ENCODE results near the gene BSG. TPM values are rescaled to one million over a fixed set of nuclear protein-coding genes. Genes with fewer than 3 reads are reported as not detected.

Gene BSG
- total RNA-seq, 1 donor from 2014 or later, result 816 TPM

DNA sequence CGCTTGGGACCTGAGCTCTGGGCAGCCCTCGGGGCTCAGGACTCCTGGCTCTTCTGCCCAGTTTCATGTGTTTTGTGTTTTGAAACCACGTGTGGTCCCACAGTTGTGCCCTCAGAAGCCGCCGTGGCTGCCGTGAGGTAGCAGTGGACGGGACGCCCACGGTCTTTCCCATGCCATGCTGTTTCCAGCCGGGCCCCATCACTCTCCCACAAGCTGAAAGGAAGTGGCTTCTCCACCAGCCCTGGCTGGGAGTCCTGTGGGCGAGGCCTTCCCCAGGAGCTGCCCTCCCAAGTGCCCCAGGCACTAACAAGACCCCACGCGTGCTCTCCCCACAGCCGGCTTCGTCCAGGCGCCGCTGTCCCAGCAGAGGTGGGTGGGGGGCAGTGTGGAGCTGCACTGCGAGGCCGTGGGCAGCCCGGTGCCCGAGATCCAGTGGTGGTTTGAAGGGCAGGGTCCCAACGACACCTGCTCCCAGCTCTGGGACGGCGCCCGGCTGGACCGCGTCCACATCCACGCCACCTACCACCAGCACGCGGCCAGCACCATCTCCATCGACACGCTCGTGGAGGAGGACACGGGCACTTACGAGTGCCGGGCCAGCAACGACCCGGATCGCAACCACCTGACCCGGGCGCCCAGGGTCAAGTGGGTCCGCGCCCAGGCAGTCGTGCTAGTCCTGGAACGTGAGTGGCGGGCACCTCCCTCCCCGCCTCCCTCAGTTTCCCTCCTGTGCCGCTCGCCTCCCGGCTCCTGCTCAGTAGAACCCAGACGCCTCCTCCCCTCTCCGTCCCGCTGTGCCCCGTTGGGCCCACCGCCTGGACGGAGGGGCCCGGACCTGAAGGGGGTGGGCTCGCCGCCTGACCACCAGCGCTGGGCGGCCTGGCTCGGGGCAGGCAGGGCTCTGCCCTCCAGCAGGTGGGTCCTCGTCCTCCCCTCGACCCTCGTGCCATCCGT is 5.3 kb downstream of the BSG start:
- H3K36me3 Mint-ChIP-seq (ENCODE audit: unreplicated experiment), result peaks cover 1% of the 10 kb centered on the region
- H3K9me3 Mint-ChIP-seq (ENCODE audit: unreplicated experiment), result no peaks in the 10 kb centered on the region
- no peak for TF ChIP-seq CTCF (IDR thresholded peaks at IDR 0.05)
- H3K4me3 Mint-ChIP-seq (ENCODE audit: unreplicated experiment), result no peak overlapping the region
- peaks cover 37% of the 10 kb centered on the region for H3K4me1 Mint-ChIP-seq (ENCODE audit: unreplicated experiment)
- no peak for DNase-seq (ENCODE audit: extremely low spot score, unreplicated experiment)
- no peak overlapping the region for H3K27ac Mint-ChIP-seq (ENCODE audit: unreplicated experiment)
- no peaks in the 10 kb centered on the region for H3K27me3 Mint-ChIP-seq (ENCODE audit: unreplicated experiment)

DNA sequence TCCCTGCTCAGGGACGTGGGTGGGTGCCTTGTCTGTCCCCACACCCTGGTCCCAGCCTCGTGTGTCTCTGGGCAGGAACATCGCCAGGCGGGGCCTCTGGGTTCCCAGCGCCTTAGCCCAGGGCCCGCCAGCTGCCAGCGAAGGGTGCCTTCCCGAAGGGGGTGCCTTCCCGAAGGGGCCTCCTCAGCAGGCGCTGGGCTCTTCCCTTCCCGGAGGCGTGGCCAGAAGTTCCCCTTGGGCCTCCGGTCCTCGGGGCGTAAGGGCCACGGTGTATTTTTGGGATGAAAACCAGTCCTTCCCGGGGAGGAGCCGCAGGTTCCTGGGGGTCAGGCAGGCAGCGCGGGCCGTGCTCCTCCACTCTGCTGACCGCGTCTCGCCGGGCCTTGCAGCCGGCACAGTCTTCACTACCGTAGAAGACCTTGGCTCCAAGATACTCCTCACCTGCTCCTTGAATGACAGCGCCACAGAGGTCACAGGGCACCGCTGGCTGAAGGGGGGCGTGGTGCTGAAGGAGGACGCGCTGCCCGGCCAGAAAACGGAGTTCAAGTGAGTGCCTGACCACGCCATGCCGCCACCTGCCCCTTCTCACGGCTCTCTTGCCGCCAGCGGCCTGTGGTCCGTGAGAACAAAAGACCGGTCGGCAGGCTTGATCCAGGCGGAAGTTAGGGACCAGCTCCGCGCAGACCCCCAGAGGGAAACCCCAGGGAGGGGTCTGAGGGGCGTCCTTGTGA is 6.9 kb downstream of the BSG start:
- TF ChIP-seq CTCF (IDR thresholded peaks at IDR 0.05), result no peak
- Mint-ChIP-seq H3K9me3 (ENCODE audit: unreplicated experiment) (no peaks in the 10 kb centered on the region), H3K4me1 (ENCODE audit: unreplicated experiment) (peaks cover 35% of the 10 kb centered on the region), H3K4me3 (ENCODE audit: unreplicated experiment) (no peak overlapping the region), H3K27ac (ENCODE audit: unreplicated experiment) (no peak overlapping the region), H3K36me3 (ENCODE audit: unreplicated experiment) (peaks cover 6% of the 10 kb centered on the region), H3K27me3 (ENCODE audit: unreplicated experiment) (no peaks in the 10 kb centered on the region)
- no peak for DNase-seq (ENCODE audit: extremely low spot score, unreplicated experiment)

- H3K4me3 Mint-ChIP-seq (ENCODE audit: unreplicated experiment), result no peak overlapping the region
- no peak for DNase-seq (ENCODE audit: extremely low spot score, unreplicated experiment)
- H3K27ac Mint-ChIP-seq (ENCODE audit: unreplicated experiment), result no peak overlapping the region
- no peaks in the 10 kb centered on the region for H3K27me3 Mint-ChIP-seq (ENCODE audit: unreplicated experiment)
- no peaks in the 10 kb centered on the region for H3K9me3 Mint-ChIP-seq (ENCODE audit: unreplicated experiment)
- peaks cover 30% of the 10 kb centered on the region for H3K4me1 Mint-ChIP-seq (ENCODE audit: unreplicated experiment)
- H3K36me3 Mint-ChIP-seq (ENCODE audit: unreplicated experiment), result peaks cover 6% of the 10 kb centered on the region
- TF ChIP-seq CTCF (IDR thresholded peaks at IDR 0.05), result no peak
These were observed 7.4 kb downstream of the BSG start for GRCh38 chr19:579842-580155.

DNA sequence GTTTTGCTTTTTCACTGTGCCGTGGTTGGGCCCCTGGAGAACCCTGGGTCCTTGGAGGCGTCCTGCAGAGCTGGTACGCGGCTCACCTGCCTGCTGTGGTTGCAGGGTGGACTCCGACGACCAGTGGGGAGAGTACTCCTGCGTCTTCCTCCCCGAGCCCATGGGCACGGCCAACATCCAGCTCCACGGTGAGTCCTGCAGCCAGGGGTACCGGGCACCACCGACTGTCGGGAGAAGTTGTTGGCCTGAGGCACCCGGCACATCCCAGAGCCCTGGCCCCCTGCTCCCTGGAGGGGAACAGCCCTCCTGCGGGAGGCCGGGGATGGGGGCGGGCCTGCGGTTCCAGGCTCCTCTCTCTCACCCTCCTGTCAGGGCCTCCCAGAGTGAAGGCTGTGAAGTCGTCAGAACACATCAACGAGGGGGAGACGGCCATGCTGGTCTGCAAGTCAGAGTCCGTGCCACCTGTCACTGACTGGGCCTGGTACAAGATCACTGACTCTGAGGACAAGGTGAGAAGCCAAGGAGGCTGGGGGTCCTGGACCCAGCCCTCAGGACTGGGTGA is 8.0 kb downstream of the BSG start:
- Mint-ChIP-seq H3K4me3 (ENCODE audit: unreplicated experiment) (no peak overlapping the region), H3K36me3 (ENCODE audit: unreplicated experiment) (peaks cover 6% of the 10 kb centered on the region), H3K27ac (ENCODE audit: unreplicated experiment) (no peak overlapping the region), H3K4me1 (ENCODE audit: unreplicated experiment) (peaks cover 26% of the 10 kb centered on the region), H3K27me3 (ENCODE audit: unreplicated experiment) (no peaks in the 10 kb centered on the region), H3K9me3 (ENCODE audit: unreplicated experiment) (no peaks in the 10 kb centered on the region)
- no peak for DNase-seq (ENCODE audit: extremely low spot score, unreplicated experiment)
- TF ChIP-seq CTCF (IDR thresholded peaks at IDR 0.05), result no peak
